GM12878 (cell line): ENCODE measurements around the gene TPI1. TPM values are rescaled to one million over a fixed set of nuclear protein-coding genes. Genes with fewer than 3 reads are reported as not detected.

ENCODE experiments used
- ATAC-seq: fragments of 200-7000 bp; cut with Tn5 transposase; 3 replicates; pipeline ENCODE4 v1.9.1; 2020; ENCODE audit warnings: mild to moderate bottlenecking, moderate library complexity
- BruUV-seq: library from RNA; stranded (reverse); fragments of 400-500 nt; replicated peaks from 2 replicates; lab custom pipeline; 2021; lab: Mats Ljungman, UMichigan
- CTCF ChIA-PET: fragments of 300-600 bp; sonication (Branson Sonifier 250); formaldehyde crosslinking; extraction: SDS; loops from one replicate; lab custom pipeline; 2021; ENCODE audit warnings: inconsistent platforms; lab: Yijun Ruan, JAX
- POLR2A ChIA-PET: fragments of 350-600 bp; formaldehyde crosslinking; extraction: SDS; loops from one replicate; lab custom pipeline; 2021; ENCODE audit warnings: inconsistent platforms; lab: Charles Lee
- RAD21 ChIA-PET: fragments of 300-600 bp; sonication (Branson Sonifier 250); formaldehyde crosslinking; loops from one replicate; lab custom pipeline; 2023; ENCODE audit warnings: antibody characterized with exemption; ENCODE audit not compliant: unreplicated experiment; lab: Charles Lee
- SMC1A ChIA-PET: fragments of 300-600 bp; sonication (Branson Sonifier 250); formaldehyde crosslinking; loops from one replicate; lab custom pipeline; 2023; ENCODE audit not compliant: unreplicated experiment, uncharacterized antibody; lab: Charles Lee
- DNase-seq: peaks from one replicate; pipeline ENCODE4 v3.0.0-alpha.2; 2011; ENCODE audit warnings: low read depth, low spot score
- FAIRE-seq: peaks from 3 replicates; lab custom pipeline; 2011; peaks lifted over from hg19 to GRCh38; lab: Jason Lieb, UNC
- H2AFZ ChIP-seq: 2 replicates; pipeline ENCODE4 v1.6.0; 2011; ENCODE audit warnings: low read depth, low read length, control low read depth; ENCODE audit not compliant: control insufficient read depth
- H3K27ac ChIP-seq: 2 replicates; pipeline ENCODE4 v1.5.1; 2011; ENCODE audit warnings: control low read depth; ENCODE audit not compliant: control insufficient read depth, insufficient read depth
- H3K27me3 ChIP-seq, 2 experiments: replicated peaks in 1 of 2; 2 replicates each; pipeline versions ENCODE4 v1.6.0 to v1.6.1; 2011; ENCODE audit warnings: low read length in 1 of 2; ENCODE audit not compliant: control insufficient read depth in 2 of 2, insufficient read depth in 2 of 2
- H3K36me3 ChIP-seq, 2 experiments: 2 replicates each; pipeline ENCODE4 v1.5.1; 2011; ENCODE audit warnings: low read length in 1 of 2; ENCODE audit not compliant: control insufficient read depth in 2 of 2, insufficient read depth in 2 of 2
- H3K4me1 ChIP-seq: 2 replicates; pipeline ENCODE4 v1.6.1; 2011; ENCODE audit warnings: mild to moderate bottlenecking, low read length, moderate library complexity, mixed read lengths; ENCODE audit not compliant: control insufficient read depth, insufficient read depth
- H3K4me2 ChIP-seq: 2 replicates; pipeline ENCODE4 v1.6.0; 2011; ENCODE audit warnings: control low read depth; ENCODE audit not compliant: control insufficient read depth, insufficient read depth
- H3K4me3 ChIP-seq: fragments of 200-600 bp; sonication (generic); 2 replicates; pipeline ENCODE4 v1.5.1; 2016
- H3K79me2 ChIP-seq: 2 replicates; pipeline ENCODE4 v1.6.0; 2011; ENCODE audit warnings: low read length; ENCODE audit not compliant: control insufficient read depth, insufficient read depth
- H3K9ac ChIP-seq: 2 replicates; pipeline ENCODE4 v1.8.0; 2011; ENCODE audit warnings: low read length, control low read depth, mixed read lengths; ENCODE audit not compliant: control insufficient read depth, insufficient read depth
- H3K9me3 ChIP-seq: replicated peaks from 3 replicates; pipeline ENCODE4 v1.5.1; 2011; ENCODE audit warnings: mild to moderate bottlenecking, low read length; ENCODE audit not compliant: control insufficient read depth, insufficient read depth
- H4K20me1 ChIP-seq: 2 replicates; pipeline ENCODE4 v1.6.0; 2011; ENCODE audit not compliant: control insufficient read depth, insufficient read depth
- NFYB ChIP-seq: IDR thresholded peaks from 2 replicates; pipeline ENCODE4 v1.6.1; 2011; ENCODE audit warnings: low read depth, mild to moderate bottlenecking, low read length, improper control_type of control experiment, moderate library complexity; ENCODE audit not compliant: insufficient read depth
- PAX8 ChIP-seq: fragments of 450-650 bp; IDR thresholded peaks from 2 replicates; pipeline ENCODE4 v1.6.1; 2017; ENCODE audit warnings: mild to moderate bottlenecking, moderate library complexity
- TCF12 ChIP-seq: IDR thresholded peaks from 2 replicates; pipeline ENCODE4 v1.6.1; 2011; ENCODE audit warnings: low read depth, mild to moderate bottlenecking, low read length
- TCF3 ChIP-seq: IDR thresholded peaks from 2 replicates; pipeline ENCODE4 v1.6.1; 2012; ENCODE audit warnings: low read depth, mild to moderate bottlenecking, low read length, borderline replicate concordance; ENCODE audit not compliant: insufficient read depth
- YY1 ChIP-seq: IDR thresholded peaks from 2 replicates; pipeline ENCODE4 v1.6.1; 2011; ENCODE audit warnings: low read depth, mild to moderate bottlenecking, low read length
- WGBS: methylation state at CpG from one replicate; pipeline ENCODE4 v1.1.6; 2016; ENCODE audit warnings: low lambda C conversion rate; ENCODE audit not compliant: insufficient replicate concordance, insufficient coverage; ENCODE audit errors: missing lambda C conversion rate; 5-methylcytosine and 5-hydroxymethylcytosine counted together
- in situ Hi-C: fragments of 300-500 bp; cut with MboI; formaldehyde crosslinking; loops from 9 replicates; pipeline ENCODE4 v1.14.3; 2018; ENCODE audit warnings: mixed read lengths
- intact Hi-C: fragments of 100-400 bp; cut with micrococcal nuclease; formaldehyde crosslinking; loops from one replicate; pipeline ENCODE4 v1.14.2; 2022; ENCODE audit not compliant: unreplicated experiment
- polyA plus RNA-seq, 11 experiments: library from polyadenylated mRNA; depleted of rRNA in 4 of 11; unstranded in 6 of 11; stranded (reverse) in 5 of 11; fragments of >200 nt; fragmentation: Nextera tagmentation in 4 of 11; fragmentation: Illumina TruSeq in 1 of 11; extraction: Ambion mirVana in 4 of 11; extraction: Trizol in 1 of 11; gene quantifications; 1 replicate in 1 of 11; 2 replicates in 10 of 11; pipeline versions ENCODE4 v1.2.1 to v1.2.3, GENCODE V29; 2011 to 2016; ENCODE audit warnings: inconsistent platforms in 2 of 11, missing spikeins in 2 of 11, low read depth in 1 of 11
- total RNA-seq, 4 experiments: library from RNA; depleted of rRNA in 3 of 4; stranded (reverse); fragments of >200 nt in 3 of 4; fragmentation: Illumina TruSeq in 1 of 4; extraction: Trizol in 1 of 4; gene quantifications; 2 replicates each; pipeline versions ENCODE4 v1.2.1 to v1.2.3, GENCODE V29; 2013 to 2021

Gene TPI1
- total and polyA plus RNA-seq, 10 of the 15 experiments (the other 5 are each of a cell fraction or from before 2014, with no cell fraction given) = 916 to 7,349 (median 1,677) TPM

DNA sequence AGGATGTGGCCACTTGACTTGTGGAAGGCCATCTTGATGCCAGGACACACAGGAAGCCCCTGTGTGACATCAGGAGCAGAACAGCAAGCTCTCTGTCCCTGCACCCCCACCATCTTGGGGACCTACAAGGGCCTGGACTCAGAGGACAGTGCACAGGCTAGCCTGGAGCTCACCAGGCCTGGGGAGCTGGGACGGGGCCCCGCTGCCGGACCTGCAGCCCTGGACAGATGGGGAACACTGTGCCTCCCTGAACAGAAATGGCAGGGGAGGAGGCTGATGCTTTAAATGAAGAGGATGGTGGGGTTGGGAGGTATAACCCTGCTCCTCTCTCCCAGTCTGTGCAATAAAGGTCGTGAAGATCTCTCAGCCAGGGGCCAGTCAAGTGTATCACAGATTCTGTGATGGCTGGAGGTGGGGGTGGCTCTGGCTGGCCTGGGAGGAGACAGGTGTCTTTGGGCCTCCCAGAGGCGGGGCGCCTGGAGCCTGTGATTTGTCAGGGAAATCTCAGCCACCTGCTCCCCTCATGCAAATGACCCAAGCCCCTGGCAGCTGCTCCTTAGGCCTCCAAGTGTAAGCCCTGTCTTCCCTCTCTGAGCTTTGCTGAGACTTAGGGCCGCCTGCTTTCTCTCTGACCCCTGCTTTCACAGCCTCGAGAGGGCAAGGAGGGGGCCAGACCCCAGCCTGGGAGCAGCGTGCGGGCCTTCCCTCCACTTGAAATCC, 27.7 kb upstream of the TPI1 start:
- DNase-seq = no peak
- Histone ChIP-seq H2AFZ (peak overlapping the region; percentile 40), H3K4me3 (no peak overlapping the region), H3K79me2 (no peaks in the 10 kb centered on the region), H3K4me2 (peak overlapping the region; percentile 65), H3K36me3 (no peaks in the 10 kb centered on the region), H3K9me3 (no peaks in the 10 kb centered on the region), H3K4me1 (peaks cover 10% of the 10 kb centered on the region), H3K9ac (peak overlapping the region; percentile 34; the same call in 1 of the 2 replicates), H3K27ac (no peak overlapping the region; the same call in 1 of the 2 replicates), H3K27me3 (no peaks in the 10 kb centered on the region), H4K20me1 (no peaks in the 10 kb centered on the region)
- no TSS peak for BruUV-seq
- WGBS = 23% methylated on average over 10 of the region's 10 CpGs
- ChIA-PET CTCF (interaction anchor here (0.6 to 1.8 kb wide), 10 partner anchors 9 to 286 kb away, joined by 3 to 6 read pairs (median 4); partner anchors contain the start of genes MLF2 and SPSB2), SMC1A (interaction anchor here (1.0 to 5.1 kb wide), 4 partner anchors 11 to 86 kb away, joined by 3 to 22 read pairs (median 4); partner anchors contain the start of genes CDCA3, MLF2 and USP5), POLR2A (interaction anchor here (0.8 to 1.6 kb wide), 6 partner anchors 9 to 33 kb away, joined by 3 to 7 read pairs (median 4); partner anchors contain the start of genes CDCA3 and SPSB2), RAD21 (interaction anchor here (0.9 to 2.3 kb wide), 4 partner anchors 9 to 86 kb away, joined by 3 to 12 read pairs (median 7); partner anchors contain the start of genes CDCA3 and MLF2)
- peak; percentile 85 for FAIRE-seq
- peak; percentile 82 for ATAC-seq
- TF ChIP-seq PAX8 (no peak), NFYB (peak; percentile 29; the same call in 1 of the 2 replicates), TCF3 (0 out of 2 replicates have a peak, but pooled peaks have one; percentile 56), YY1 (0 out of 2 replicates have a peak, but pooled peaks have one; percentile 15), TCF12 (0 out of 2 replicates have a peak, but pooled peaks have one; percentile 52)
- in situ Hi-C loops (no loop called here), intact Hi-C loops (no loop called here)
